T1000 (cell line): ENCODE measurements around the gene CNTNAP4.

Source experiments
- DNase-seq: peaks from one replicate; lab custom pipeline; 2025; ENCODE audit warnings: mixed read lengths; lab: John Stamatoyannopoulos, UW

Gene CNTNAP4

GRCh38 chr16:76276745-76277438 lies at the start of gene CNTNAP4:
Gene CNTNAP4 (plus strand): TSS chr16:76277401. CDS start chr16:76277663, 262 bp downstream.
- DNase-seq: no peak

- no peak for DNase-seq
Observed at GRCh38 chr16:76228546-76229146, 48.6 kb upstream of the CNTNAP4 start.

- no peak for DNase-seq
Observed at GRCh38 chr16:76232704-76233103, 44.5 kb upstream of the CNTNAP4 start.

GRCh38 chr16:76235025-76235424 lies 42.2 kb upstream of the CNTNAP4 start:
- no peak for DNase-seq

DNA sequence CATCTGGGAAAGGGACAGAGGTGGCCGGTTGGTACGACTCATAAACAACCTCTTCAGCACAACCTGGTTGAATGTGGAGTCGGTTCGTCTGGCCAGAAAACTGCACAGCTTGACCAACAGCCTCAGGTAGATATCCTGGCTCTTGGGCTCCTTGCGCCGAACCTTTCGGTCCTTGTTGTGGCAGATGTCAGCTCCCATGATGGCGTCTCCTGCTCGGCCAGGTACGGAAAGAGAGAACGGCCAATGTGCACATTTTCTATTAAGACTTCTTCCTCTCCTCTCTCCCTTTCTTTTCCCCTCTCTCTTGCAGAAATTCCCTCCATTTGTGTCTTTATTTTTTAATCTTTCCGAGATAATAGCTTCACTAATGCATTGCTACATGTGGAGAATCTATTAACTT lies 41.8 kb upstream of the CNTNAP4 start:
- DNase-seq: no peak

- no peak for DNase-seq
Observed at GRCh38 chr16:76237471-76237870, 39.7 kb upstream of the CNTNAP4 start.

GRCh38 chr16:76241755-76242154 lies 35.4 kb upstream of the CNTNAP4 start:
- DNase-seq: no peak

GRCh38 chr16:76243620-76244019 lies 33.6 kb upstream of the CNTNAP4 start:
- no peak for DNase-seq

- DNase-seq: no peak
Observed at GRCh38 chr16:76246587-76246986, 30.6 kb upstream of the CNTNAP4 start.

DNA sequence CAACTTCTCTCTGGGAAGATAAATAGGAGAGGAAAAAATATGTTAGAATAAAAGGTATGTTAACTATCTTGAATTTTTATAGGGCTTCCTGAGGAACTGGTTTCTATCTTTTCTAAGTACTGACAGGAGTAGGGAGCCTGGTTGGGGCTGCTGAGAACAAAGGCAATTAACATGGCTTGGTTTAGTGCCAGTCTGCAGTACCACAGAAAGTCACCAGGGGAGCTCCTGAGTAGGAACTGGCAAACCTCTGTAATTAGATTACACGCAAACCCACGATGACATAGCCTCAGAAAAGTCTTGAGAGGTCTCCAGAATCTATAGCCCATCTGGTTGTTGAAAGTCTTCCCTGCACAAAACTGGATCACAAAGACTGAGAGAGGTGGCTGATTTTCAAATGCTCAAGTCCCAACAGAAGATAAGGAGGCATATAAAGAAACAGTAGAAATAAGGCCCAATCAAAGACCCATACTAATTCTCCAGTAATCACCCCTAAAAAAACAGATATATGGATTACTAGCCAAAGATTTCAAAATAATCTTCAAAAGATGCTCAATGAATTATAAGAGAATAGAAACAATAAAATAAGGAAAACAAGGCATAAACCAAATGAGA lies 11.7 kb upstream of the CNTNAP4 start:
- DNase-seq: no peak

GRCh38 chr16:76268824-76269223 lies 8.4 kb upstream of the CNTNAP4 start:
- no peak for DNase-seq

- DNase-seq: no peak
Observed at GRCh38 chr16:76277460-76278030, 344 bp downstream of the CNTNAP4 start.

GRCh38 chr16:76278086-76278485 lies 885 bp downstream of the CNTNAP4 start:
- DNase-seq: no peak

- no peak for DNase-seq
Observed at GRCh38 chr16:76278980-76279379, 1.8 kb downstream of the CNTNAP4 start.

GRCh38 chr16:76280421-76281215 lies 3.4 kb downstream of the CNTNAP4 start:
- no peak for DNase-seq

- DNase-seq: no peak
Observed at GRCh38 chr16:76287466-76287865, 10.3 kb downstream of the CNTNAP4 start.

- DNase-seq: no peak
Observed at GRCh38 chr16:76292218-76292617, 15.0 kb downstream of the CNTNAP4 start.

GRCh38 chr16:76293980-76294379 lies 16.8 kb downstream of the CNTNAP4 start:
- no peak for DNase-seq

DNA sequence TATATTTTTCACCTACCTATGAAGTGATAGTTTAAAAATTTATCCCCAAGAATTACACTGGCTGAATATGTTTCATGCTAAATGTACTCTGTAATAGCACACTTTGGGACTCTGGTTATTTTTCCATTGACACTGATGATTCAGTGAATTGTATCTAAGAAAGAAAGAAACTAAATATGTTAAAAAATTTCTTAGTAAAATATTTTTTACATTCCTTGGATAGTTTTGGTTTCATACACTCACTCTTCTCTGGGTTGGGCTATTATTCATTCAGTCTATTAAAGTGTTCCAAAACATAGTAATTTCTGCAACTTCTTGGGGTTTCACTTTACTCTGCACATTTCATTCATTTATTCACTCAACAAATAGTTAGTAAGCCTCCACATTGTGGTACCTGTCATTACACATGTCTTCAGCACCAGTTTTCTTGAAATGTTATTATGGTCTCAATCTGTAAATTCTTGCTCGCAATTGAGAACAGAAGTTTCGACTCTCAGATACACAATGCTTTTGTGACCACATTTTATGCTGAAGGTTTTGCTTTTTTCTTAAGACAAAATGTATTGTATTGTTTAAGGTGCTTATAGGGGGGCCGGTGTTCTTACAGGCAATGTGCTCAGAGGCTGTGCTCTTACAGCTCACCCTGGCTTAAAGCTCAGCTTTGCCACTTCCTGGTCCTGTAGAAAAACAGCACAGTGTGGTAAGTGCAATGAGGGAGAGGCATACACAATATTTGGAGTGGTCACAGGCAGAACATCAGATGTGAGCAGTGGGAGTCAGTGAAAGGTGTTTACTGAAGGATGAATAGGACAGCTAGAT lies 17.4 kb downstream of the CNTNAP4 start:
- DNase-seq: no peak

DNA sequence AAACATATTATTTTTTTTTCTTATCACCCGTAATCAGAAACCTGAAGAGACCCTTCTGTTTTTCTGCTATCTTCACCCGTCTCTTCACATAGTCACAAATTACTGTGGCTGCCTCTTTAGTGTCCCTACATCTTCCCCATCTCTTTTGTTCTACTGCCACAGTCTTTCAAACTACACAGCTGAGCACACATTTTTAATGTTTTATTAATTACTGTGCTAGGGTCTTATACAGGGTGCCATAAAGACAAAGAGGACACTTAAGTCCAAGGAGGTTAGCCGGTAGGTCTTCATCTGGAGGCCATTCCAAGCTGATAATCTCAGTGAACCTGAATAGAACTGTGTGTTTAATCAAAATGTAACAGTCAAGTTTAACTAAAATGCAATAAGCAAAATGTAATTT lies 20.7 kb downstream of the CNTNAP4 start:
- no peak for DNase-seq

DNA sequence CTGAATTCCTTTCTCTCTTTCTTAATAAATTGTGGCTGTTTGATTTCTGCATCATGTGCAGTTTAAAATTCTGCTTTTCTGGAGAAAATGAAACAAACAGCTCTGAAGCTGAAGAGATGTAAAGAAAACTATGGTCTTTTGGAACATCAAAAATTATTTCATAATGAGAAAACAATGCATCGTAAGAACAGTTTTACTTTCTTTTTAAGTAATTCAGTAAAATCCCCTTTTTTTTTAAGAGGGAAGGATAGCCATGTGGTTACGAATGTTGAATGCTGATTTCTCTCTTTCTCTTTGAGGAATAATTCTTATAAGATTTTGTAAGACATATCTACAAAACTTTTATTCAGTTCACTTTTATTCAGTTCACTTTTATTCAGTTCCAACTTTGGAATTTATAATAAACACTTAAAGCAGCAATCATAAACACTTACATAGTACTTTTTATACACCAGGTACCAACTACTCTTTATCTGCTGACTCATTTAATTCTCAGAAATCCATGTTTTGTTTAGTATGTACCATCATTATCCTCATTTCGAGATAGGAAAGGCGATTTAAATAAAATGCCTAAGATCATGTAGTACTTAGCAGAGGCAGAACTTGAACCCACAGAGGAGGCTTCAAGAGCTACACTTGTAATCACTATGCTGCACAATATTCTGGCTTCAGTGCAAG lies 26.6 kb downstream of the CNTNAP4 start:
- no peak for DNase-seq
